IMR-90 (cell line): ENCODE results near the gene ERAS. TPM values are rescaled to one million over a fixed set of nuclear protein-coding genes. Genes with fewer than 3 reads are reported as not detected.

Experiments used
- ATAC-seq: fragments of 200-7000 bp; cut with Tn5 transposase; 2 replicates; pipeline ENCODE4 v1.9.1; 2020; ENCODE audit warnings: low read depth, mild to moderate bottlenecking, moderate library complexity
- BruUV-seq: library from RNA; stranded (reverse); fragments of 400-500 nt; replicated peaks from 2 replicates; lab custom pipeline; 2021; lab: Mats Ljungman, UMichigan
- CTCF ChIA-PET: fragments of 300-600 bp; formaldehyde crosslinking; extraction: SDS; loops from one replicate; lab custom pipeline; 2021; ENCODE audit warnings: antibody characterized with exemption; lab: Yijun Ruan, JAX
- POLR2A ChIA-PET: fragments of 300-600 bp; sonication (Branson Sonifier 250); formaldehyde crosslinking; loops from one replicate; lab custom pipeline; 2022; ENCODE audit warnings: antibody characterized with exemption; ENCODE audit not compliant: unreplicated experiment; lab: Charles Lee
- DNase-seq: peaks from one replicate; pipeline ENCODE4 v3.0.0; 2013
- H2AFZ ChIP-seq: replicated peaks from 2 replicates; pipeline ENCODE3; 2013; ENCODE audit warnings: low read length, mild to moderate bottlenecking; ENCODE audit not compliant: poor library complexity
- H2AK5ac ChIP-seq: 2 replicates; pipeline ENCODE4 v1.6.1; 2013; ENCODE audit warnings: low read depth, low read length, inconsistent platforms
- H2AK9ac ChIP-seq: replicated peaks from 2 replicates; pipeline ENCODE3; 2013; ENCODE audit warnings: mild to moderate bottlenecking, low read depth, low read length, moderate library complexity; ENCODE audit not compliant: poor library complexity
- H2BK120ac ChIP-seq: 2 replicates; pipeline ENCODE4 v1.6.1; 2013; ENCODE audit warnings: low read depth, low read length, inconsistent platforms
- H2BK15ac ChIP-seq: 3 replicates; pipeline ENCODE4 v1.6.1; 2013; ENCODE audit warnings: low read depth, low read length, inconsistent platforms
- H2BK20ac ChIP-seq: 2 replicates; pipeline ENCODE4 v1.6.1; 2013; ENCODE audit warnings: low read depth, mild to moderate bottlenecking, inconsistent platforms, low read length, moderate library complexity
- H2BK5ac ChIP-seq: 2 replicates; pipeline ENCODE4 v1.6.1; 2013; ENCODE audit warnings: mild to moderate bottlenecking, low read depth, low read length, inconsistent platforms; ENCODE audit not compliant: poor library complexity, severe bottlenecking
- H3K14ac ChIP-seq: replicated peaks from 2 replicates; pipeline ENCODE4 v1.6.1; 2013; ENCODE audit warnings: low read depth, low read length, inconsistent platforms
- H3K18ac ChIP-seq: 2 replicates; pipeline ENCODE4 v1.6.1; 2013; ENCODE audit warnings: low read depth, low read length, control low read depth
- H3K23ac ChIP-seq: 2 replicates; pipeline ENCODE4 v1.6.1; 2013; ENCODE audit warnings: low read depth, low read length, inconsistent platforms
- H3K27ac ChIP-seq: 2 replicates; pipeline ENCODE4 v1.5.1; 2013; ENCODE audit warnings: mild to moderate bottlenecking, control low read depth, low read length; ENCODE audit not compliant: insufficient read depth
- H3K27me3 ChIP-seq: 2 replicates; pipeline ENCODE4 v1.6.1; 2013; ENCODE audit warnings: low read length; ENCODE audit not compliant: control insufficient read depth, insufficient read depth
- H3K36me3 ChIP-seq: 2 replicates; pipeline ENCODE4 v1.6.1; 2013; ENCODE audit warnings: low read length, mixed read lengths; ENCODE audit not compliant: control insufficient read depth, insufficient read depth
- H3K4ac ChIP-seq: 2 replicates; pipeline ENCODE4 v1.6.1; 2013; ENCODE audit warnings: low read depth, low read length, inconsistent platforms
- H3K4me1 ChIP-seq: 2 replicates; pipeline ENCODE4 v1.6.1; 2013; ENCODE audit warnings: low read length, mixed read lengths; ENCODE audit not compliant: control insufficient read depth, insufficient read depth
- H3K4me2 ChIP-seq: 2 replicates; pipeline ENCODE4 v1.6.1; 2013; ENCODE audit warnings: low read depth, mild to moderate bottlenecking, control low read depth, low read length, moderate library complexity
- H3K4me3 ChIP-seq: 2 replicates; pipeline ENCODE4 v1.5.1; 2013; ENCODE audit warnings: low read depth, mild to moderate bottlenecking, control low read depth, low read length, moderate library complexity; ENCODE audit not compliant: insufficient read depth
- H3K56ac ChIP-seq: 2 replicates; pipeline ENCODE4 v1.6.1; 2013; ENCODE audit warnings: low read length, inconsistent platforms; ENCODE audit not compliant: insufficient read depth; ENCODE audit errors: extremely low read depth
- H3K79me1 ChIP-seq, 2 experiments: 2 replicates each; pipeline ENCODE4 v1.6.1; 2013; ENCODE audit warnings: low read length in 2 of 2, inconsistent platforms in 1 of 2, low read depth in 1 of 2
- H3K9ac ChIP-seq: 2 replicates; pipeline ENCODE4 v1.6.1; 2013; ENCODE audit warnings: low read depth, low read length, control low read depth
- H3K9me1 ChIP-seq: 2 replicates; pipeline ENCODE4 v1.6.1; 2013; ENCODE audit warnings: low read length, inconsistent platforms; ENCODE audit not compliant: insufficient read depth
- H3K9me3 ChIP-seq: 2 replicates; pipeline ENCODE4 v1.6.1; 2013; ENCODE audit warnings: low read length; ENCODE audit not compliant: control insufficient read depth, insufficient read depth
- H4K20me1 ChIP-seq: 2 replicates; pipeline ENCODE4 v1.6.1; 2013; ENCODE audit warnings: low read length, inconsistent platforms; ENCODE audit not compliant: insufficient read depth
- H4K5ac ChIP-seq: 2 replicates; pipeline ENCODE4 v1.6.1; 2013; ENCODE audit warnings: mild to moderate bottlenecking, low read depth, low read length, control low read depth
- H4K8ac ChIP-seq, 2 experiments: 2 replicates each; pipeline ENCODE4 v1.6.1; 2013; ENCODE audit warnings: low read depth in 2 of 2, low read length in 2 of 2, control low read depth in 1 of 2, inconsistent platforms in 1 of 2
- H4K91ac ChIP-seq: 2 replicates; pipeline ENCODE4 v1.6.1; 2013; ENCODE audit warnings: low read depth, low read length, inconsistent platforms; ENCODE audit not compliant: insufficient read depth
- CHD1 ChIP-seq: IDR thresholded peaks from 2 replicates; pipeline ENCODE4 v1.6.1; 2012; ENCODE audit warnings: low read depth, low read length, improper control_type of control experiment
- FOS ChIP-seq: fragments of 150-350 bp; IDR thresholded peaks from 2 replicates; pipeline ENCODE4 v1.6.1; 2016; ENCODE audit warnings: low read depth, low read length
- MAFK ChIP-seq: IDR thresholded peaks from 2 replicates; pipeline ENCODE4 v1.6.1; 2012; ENCODE audit warnings: low read depth, low read length, improper control_type of control experiment
- MXI1 ChIP-seq: IDR thresholded peaks from 2 replicates; pipeline ENCODE4 v1.6.1; 2012; ENCODE audit warnings: low read depth, mild to moderate bottlenecking, low read length, moderate library complexity, borderline replicate concordance
- POLR2A ChIP-seq: IDR thresholded peaks from 2 replicates; pipeline ENCODE4 v1.6.1; 2012; ENCODE audit warnings: mild to moderate bottlenecking, low read depth, low read length
- RAD21 ChIP-seq: IDR thresholded peaks from 2 replicates; pipeline ENCODE4 v1.6.1; 2012; ENCODE audit warnings: low read length, improper control_type of control experiment
- USF2 ChIP-seq: fragments of 150-350 bp; IDR thresholded peaks from 2 replicates; pipeline ENCODE4 v1.6.1; 2017; ENCODE audit warnings: mild to moderate bottlenecking, antibody characterized with exemption, low read length, low read depth
- WGBS, 2 experiments: methylation state at CpG; one replicate each; pipeline versions ENCODE4 v1.1.5 to v1.1.7; 2013; ENCODE audit warnings: missing lambda C conversion rate in 2 of 2; ENCODE audit not compliant: insufficient read length in 1 of 2; ENCODE audit errors: extremely low coverage in 2 of 2; 5-methylcytosine and 5-hydroxymethylcytosine counted together
- dilution Hi-C: fragments of 300-500 bp; cut with HindIII; formaldehyde crosslinking; loops from one replicate; pipeline ENCODE4 v1.14.3; 2018; ENCODE audit warnings: low sequenced_read_pairs; ENCODE audit not compliant: unreplicated experiment
- in situ Hi-C: fragments of 300-500 bp; cut with MboI; formaldehyde crosslinking; loops from 3 replicates; pipeline ENCODE4 v1.14.3; 2019; ENCODE audit warnings: low sequenced_read_pairs, inconsistent platforms, mixed read lengths
- intact Hi-C: fragments of 100-400 bp; cut with micrococcal nuclease; formaldehyde crosslinking; loops from 2 replicates; pipeline ENCODE4 v1.10.0; 2022
- polyA plus RNA-seq, 3 experiments: library from polyadenylated mRNA; depleted of rRNA; stranded (reverse); fragments of >200 nt; gene quantifications; 2 replicates each; pipeline ENCODE4 v1.2.3, GENCODE V29; 2012; ENCODE audit warnings: low replicate concordance in 1 of 3
- total RNA-seq: library from RNA; depleted of rRNA; stranded (reverse); fragments of >200 nt; gene quantifications from 2 replicates; pipeline ENCODE4 v1.2.3, GENCODE V29; 2012

Gene ERAS
- total and polyA plus RNA-seq, 2 of the 4 experiments (the other 2 are of a cell fraction) = not detected

- peaks cover 10% of the 10 kb centered on the region; the same call in 1 of the 2 replicates for H3K9me1 ChIP-seq
- H2BK120ac ChIP-seq = no peak overlapping the region
- H4K8ac ChIP-seq = peak overlapping the region; percentile 78 to 90
- WGBS, 2 experiments = 33% methylated on average over 15 of the region's 40 CpGs; no CpG with 5 or more reads in 1 of the 2 experiments
- in situ Hi-C loops (no loop called here), dilution Hi-C loops (no loop called here), intact Hi-C loops (loop anchor here (10.0 kb wide), 1 partner anchor 907 kb away; no protein-coding TSS in a partner anchor)
- H4K20me1 ChIP-seq = no peaks in the 10 kb centered on the region
- POLR2A ChIA-PET = no interaction called here
- ATAC-seq (peak; percentile 61), DNase-seq (peak; percentile 60)
- peak overlapping the region; percentile 87 for H3K56ac ChIP-seq
- peak overlapping the region; percentile 32 for H3K4me2 ChIP-seq
- no peaks in the 10 kb centered on the region for H3K27me3 ChIP-seq
- TF ChIP-seq FOS (no peak), RAD21 (no peak), POLR2A (peak; percentile 63), CHD1 (no peak), MXI1 (no peak), USF2 (no peak), MAFK (no peak)
- peak overlapping the region; percentile 69 for H3K9ac ChIP-seq
- CTCF ChIA-PET = no interaction called here
- H3K14ac ChIP-seq = peak overlapping the region; percentile 67; the same call in 1 of the 2 replicates
- peak overlapping the region; percentile 7 for H2AK9ac ChIP-seq
- peak overlapping the region; percentile 42; the same call in 1 of the 2 replicates for H3K18ac ChIP-seq
- H2BK15ac ChIP-seq = no peak overlapping the region
- H2BK5ac ChIP-seq = peak overlapping the region; percentile 66
- H3K23ac ChIP-seq = no peak overlapping the region
- peak overlapping the region; percentile 81 for H3K27ac ChIP-seq
- peaks cover 0 to 13% of the 10 kb centered on the region in 2 experiments; a peak in 1 of 4 replicates for H3K79me1 ChIP-seq
- peak overlapping the region; percentile 84 for H3K4me3 ChIP-seq
- no TSS peak for BruUV-seq
- H4K91ac ChIP-seq = peak overlapping the region; percentile 19; the same call in 1 of the 2 replicates
- H3K4me1 ChIP-seq = 0 out of 2 replicates have a peak, but pooled peaks cover 3% of the 10 kb centered on the region
- H2BK20ac ChIP-seq = no peak overlapping the region
- peak overlapping the region; percentile 11; the same call in 1 of the 2 replicates for H2AK5ac ChIP-seq
- H3K36me3 ChIP-seq = peaks cover 2% of the 10 kb centered on the region; the same call in 1 of the 2 replicates
- H3K4ac ChIP-seq = peak overlapping the region; percentile 65
- H3K9me3 ChIP-seq = no peaks in the 10 kb centered on the region
- H4K5ac ChIP-seq = peak overlapping the region; percentile 62
- peak overlapping the region; percentile 89 for H2AFZ ChIP-seq
Observed at GRCh38 chrX:48802089-48802904, 24.0 kb upstream of the ERAS start.
